Epithelial cell of alveolus of lung (primary cell): Measurements from ENCODE around the gene FBXO9. TPM values are rescaled to one million over a fixed set of nuclear protein-coding genes. Genes with fewer than 3 reads are reported as not detected.

Source experiments
- total RNA-seq: library from RNA; depleted of rRNA; stranded (reverse); fragments of >200 nt; gene quantifications from 2 replicates; pipeline ENCODE4 v1.2.1, GENCODE V29; 2015

FBXO9 gene
- total RNA-seq, result 18.4 and 29.1 TPM in 2 replicates

GRCh38 chr6:53065266-53066076, at the start of gene FBXO9:
Gene FBXO9, plus strand, starts transcription at chr6:53065404. Its CDS starts 386 bp downstream, at chr6:53065790.

GRCh38 chr6:53148684-53149083, 83.5 kb downstream of the FBXO9 start, which contains the start of gene GCM1:
Gene GCM1, minus strand, starts transcription at chr6:53148841. Its CDS starts 3,209 bp downstream, at chr6:53145632.

Other genes starting within 250 kb of the FBXO9 start
- not detected in 2 replicates for gene GSTA5, start 224.6 kb upstream of the FBXO9 start, total RNA-seq
- not detected in 2 replicates for gene GSTA3, start 155.7 kb upstream of the FBXO9 start, total RNA-seq
- 35.8 and 45.8 TPM in 2 replicates for gene GSTA4, start 70.1 kb upstream of the FBXO9 start, total RNA-seq
- gene CILK1, start 3.6 kb upstream of the FBXO9 start, total RNA-seq, result 8.1 and 15.3 TPM in 2 replicates
- gene GCM1, start 83.4 kb downstream of the FBXO9 start, total RNA-seq, result not detected in 2 replicates